Neural cell (in vitro differentiated cells): Measurements from ENCODE around the gene PAIP2.

Experiments
- POLR2AphosphoS5 ChIP-seq: IDR thresholded peaks from 2 replicates; pipeline ENCODE4 v1.6.1; 2012
- TAF1 ChIP-seq: IDR thresholded peaks from 2 replicates; pipeline ENCODE4 v1.6.1; 2012; ENCODE audit warnings: low read depth
- TF ChIP-seq, protein P1 (sequence below): fragments of 450-650 bp; IDR thresholded peaks from 2 replicates; pipeline ENCODE4 v1.5.1; 2014; ENCODE audit warnings: antibody characterized with exemption, mild to moderate bottlenecking, moderate library complexity; ENCODE audit not compliant: poor library complexity, severe bottlenecking

- TF ChIP-seq, protein P1, sequence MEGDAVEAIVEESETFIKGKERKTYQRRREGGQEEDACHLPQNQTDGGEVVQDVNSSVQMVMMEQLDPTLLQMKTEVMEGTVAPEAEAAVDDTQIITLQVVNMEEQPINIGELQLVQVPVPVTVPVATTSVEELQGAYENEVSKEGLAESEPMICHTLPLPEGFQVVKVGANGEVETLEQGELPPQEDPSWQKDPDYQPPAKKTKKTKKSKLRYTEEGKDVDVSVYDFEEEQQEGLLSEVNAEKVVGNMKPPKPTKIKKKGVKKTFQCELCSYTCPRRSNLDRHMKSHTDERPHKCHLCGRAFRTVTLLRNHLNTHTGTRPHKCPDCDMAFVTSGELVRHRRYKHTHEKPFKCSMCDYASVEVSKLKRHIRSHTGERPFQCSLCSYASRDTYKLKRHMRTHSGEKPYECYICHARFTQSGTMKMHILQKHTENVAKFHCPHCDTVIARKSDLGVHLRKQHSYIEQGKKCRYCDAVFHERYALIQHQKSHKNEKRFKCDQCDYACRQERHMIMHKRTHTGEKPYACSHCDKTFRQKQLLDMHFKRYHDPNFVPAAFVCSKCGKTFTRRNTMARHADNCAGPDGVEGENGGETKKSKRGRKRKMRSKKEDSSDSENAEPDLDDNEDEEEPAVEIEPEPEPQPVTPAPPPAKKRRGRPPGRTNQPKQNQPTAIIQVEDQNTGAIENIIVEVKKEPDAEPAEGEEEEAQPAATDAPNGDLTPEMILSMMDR: no peak
- no peak for TF ChIP-seq TAF1
- no peak for TF ChIP-seq POLR2AphosphoS5
Measured at GRCh38 chr5:139377226-139377625, 35.6 kb downstream of the PAIP2 start.
